ENCODE measurements around the gene PLXNB3.

DNA sequence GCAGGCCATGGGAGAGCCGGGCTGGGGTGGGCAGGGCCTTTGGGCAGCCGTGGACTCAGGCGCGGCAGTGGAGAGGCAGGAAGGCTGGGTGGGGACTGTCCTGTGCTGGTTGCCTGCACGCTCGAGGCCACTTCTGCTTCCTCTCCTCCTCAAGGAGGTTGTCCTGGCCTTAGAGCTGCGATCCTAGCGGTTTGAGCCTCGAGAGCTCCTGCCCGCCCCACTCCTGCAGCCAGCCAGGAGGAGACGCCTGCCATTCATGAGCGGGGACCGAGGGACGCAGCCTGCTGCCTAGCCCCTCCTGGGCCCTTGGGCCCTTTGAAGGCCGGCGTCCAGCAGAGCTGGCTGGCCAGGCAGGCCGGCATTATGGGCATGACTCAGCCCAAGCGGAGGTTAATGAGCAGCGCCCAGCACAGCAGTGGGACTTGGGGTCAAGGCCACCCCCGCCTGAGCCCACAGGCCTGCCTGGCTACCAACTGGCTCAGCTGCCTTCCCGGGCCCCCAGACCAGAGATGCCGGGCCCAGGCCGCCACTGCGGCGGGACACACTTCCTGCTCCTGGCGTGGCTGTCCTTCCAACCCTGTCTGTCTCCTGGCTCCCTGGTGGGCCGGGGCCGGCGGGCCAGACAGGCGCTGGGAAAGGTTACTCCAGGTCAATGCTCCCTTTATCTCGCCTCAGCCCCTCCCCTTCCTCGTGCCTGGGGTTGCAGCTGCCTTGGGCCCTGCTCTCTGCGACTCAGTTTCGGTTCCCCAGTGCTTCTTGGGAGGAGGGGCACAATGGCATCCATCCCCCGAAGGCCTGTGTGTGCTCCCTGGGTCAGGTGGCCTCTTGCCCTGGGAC lies 37.5 kb upstream of the PLXNB3 start:
- TF ChIP-seq, protein P1, sequence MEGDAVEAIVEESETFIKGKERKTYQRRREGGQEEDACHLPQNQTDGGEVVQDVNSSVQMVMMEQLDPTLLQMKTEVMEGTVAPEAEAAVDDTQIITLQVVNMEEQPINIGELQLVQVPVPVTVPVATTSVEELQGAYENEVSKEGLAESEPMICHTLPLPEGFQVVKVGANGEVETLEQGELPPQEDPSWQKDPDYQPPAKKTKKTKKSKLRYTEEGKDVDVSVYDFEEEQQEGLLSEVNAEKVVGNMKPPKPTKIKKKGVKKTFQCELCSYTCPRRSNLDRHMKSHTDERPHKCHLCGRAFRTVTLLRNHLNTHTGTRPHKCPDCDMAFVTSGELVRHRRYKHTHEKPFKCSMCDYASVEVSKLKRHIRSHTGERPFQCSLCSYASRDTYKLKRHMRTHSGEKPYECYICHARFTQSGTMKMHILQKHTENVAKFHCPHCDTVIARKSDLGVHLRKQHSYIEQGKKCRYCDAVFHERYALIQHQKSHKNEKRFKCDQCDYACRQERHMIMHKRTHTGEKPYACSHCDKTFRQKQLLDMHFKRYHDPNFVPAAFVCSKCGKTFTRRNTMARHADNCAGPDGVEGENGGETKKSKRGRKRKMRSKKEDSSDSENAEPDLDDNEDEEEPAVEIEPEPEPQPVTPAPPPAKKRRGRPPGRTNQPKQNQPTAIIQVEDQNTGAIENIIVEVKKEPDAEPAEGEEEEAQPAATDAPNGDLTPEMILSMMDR (conservative IDR thresholded peaks at IDR 0.05): no peak
- no peak for TF ChIP-seq EZH2 (IDR thresholded peaks at IDR 0.05; ENCODE audit: low read depth)
